GM23338 (cell line): ENCODE data around the gene ITGB3BP.

Experiments used
- CREB1 ChIP-seq: fragments of 250-450 bp; sonication (Bioruptor Pico); IDR thresholded peaks from 2 replicates; pipeline ENCODE4 v1.5.0; 2020; ENCODE audit warnings: low read depth, mild to moderate bottlenecking, moderate library complexity
- EZH2 ChIP-seq: fragments of 200-600 bp; sonication (generic); IDR thresholded peaks from one replicate; pipeline ENCODE4 v1.8.0; 2017; ENCODE audit warnings: antibody characterized with exemption, mild to moderate bottlenecking, low read depth; ENCODE audit not compliant: unreplicated experiment
- JUNB ChIP-seq: IDR thresholded peaks from one replicate; pipeline ENCODE4 v1.6.1; 2016; ENCODE audit warnings: antibody characterized with exemption; ENCODE audit not compliant: unreplicated experiment
- POLR2AphosphoS5 ChIP-seq: IDR thresholded peaks from 2 replicates; pipeline ENCODE4 v1.6.1; 2016; ENCODE audit warnings: antibody characterized with exemption, low read depth
- TF ChIP-seq, protein P1 (sequence below), 2 experiments: fragments of 200-600 bp in 1 of 2; sonication (generic) in 1 of 2; conservative IDR thresholded peaks; 2 replicates each; pipeline versions ENCODE4 v1.5.1 to v1.6.1; 2016 to 2017; ENCODE audit warnings: antibody characterized with exemption in 2 of 2, low read depth in 2 of 2, mild to moderate bottlenecking in 2 of 2, moderate library complexity in 1 of 2
- TF ChIP-seq, protein P2 (sequence below): IDR thresholded peaks from one replicate; pipeline ENCODE4 v1.6.1; 2018; ENCODE audit warnings: antibody characterized with exemption; ENCODE audit not compliant: unreplicated experiment

GRCh38 chr1:63401945-63402344 lies 121.1 kb downstream of the ITGB3BP start:
- TF ChIP-seq, protein P1, sequence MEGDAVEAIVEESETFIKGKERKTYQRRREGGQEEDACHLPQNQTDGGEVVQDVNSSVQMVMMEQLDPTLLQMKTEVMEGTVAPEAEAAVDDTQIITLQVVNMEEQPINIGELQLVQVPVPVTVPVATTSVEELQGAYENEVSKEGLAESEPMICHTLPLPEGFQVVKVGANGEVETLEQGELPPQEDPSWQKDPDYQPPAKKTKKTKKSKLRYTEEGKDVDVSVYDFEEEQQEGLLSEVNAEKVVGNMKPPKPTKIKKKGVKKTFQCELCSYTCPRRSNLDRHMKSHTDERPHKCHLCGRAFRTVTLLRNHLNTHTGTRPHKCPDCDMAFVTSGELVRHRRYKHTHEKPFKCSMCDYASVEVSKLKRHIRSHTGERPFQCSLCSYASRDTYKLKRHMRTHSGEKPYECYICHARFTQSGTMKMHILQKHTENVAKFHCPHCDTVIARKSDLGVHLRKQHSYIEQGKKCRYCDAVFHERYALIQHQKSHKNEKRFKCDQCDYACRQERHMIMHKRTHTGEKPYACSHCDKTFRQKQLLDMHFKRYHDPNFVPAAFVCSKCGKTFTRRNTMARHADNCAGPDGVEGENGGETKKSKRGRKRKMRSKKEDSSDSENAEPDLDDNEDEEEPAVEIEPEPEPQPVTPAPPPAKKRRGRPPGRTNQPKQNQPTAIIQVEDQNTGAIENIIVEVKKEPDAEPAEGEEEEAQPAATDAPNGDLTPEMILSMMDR (conservative IDR thresholded peaks at IDR 0.05; ENCODE audit: low read depth in 2 of 2): no peak
- TF ChIP-seq POLR2AphosphoS5 (no peak), EZH2 (no peak), CREB1 (CRISPR knock-in tag) (no peak), JUNB (no peak)
- TF ChIP-seq, protein P2, sequence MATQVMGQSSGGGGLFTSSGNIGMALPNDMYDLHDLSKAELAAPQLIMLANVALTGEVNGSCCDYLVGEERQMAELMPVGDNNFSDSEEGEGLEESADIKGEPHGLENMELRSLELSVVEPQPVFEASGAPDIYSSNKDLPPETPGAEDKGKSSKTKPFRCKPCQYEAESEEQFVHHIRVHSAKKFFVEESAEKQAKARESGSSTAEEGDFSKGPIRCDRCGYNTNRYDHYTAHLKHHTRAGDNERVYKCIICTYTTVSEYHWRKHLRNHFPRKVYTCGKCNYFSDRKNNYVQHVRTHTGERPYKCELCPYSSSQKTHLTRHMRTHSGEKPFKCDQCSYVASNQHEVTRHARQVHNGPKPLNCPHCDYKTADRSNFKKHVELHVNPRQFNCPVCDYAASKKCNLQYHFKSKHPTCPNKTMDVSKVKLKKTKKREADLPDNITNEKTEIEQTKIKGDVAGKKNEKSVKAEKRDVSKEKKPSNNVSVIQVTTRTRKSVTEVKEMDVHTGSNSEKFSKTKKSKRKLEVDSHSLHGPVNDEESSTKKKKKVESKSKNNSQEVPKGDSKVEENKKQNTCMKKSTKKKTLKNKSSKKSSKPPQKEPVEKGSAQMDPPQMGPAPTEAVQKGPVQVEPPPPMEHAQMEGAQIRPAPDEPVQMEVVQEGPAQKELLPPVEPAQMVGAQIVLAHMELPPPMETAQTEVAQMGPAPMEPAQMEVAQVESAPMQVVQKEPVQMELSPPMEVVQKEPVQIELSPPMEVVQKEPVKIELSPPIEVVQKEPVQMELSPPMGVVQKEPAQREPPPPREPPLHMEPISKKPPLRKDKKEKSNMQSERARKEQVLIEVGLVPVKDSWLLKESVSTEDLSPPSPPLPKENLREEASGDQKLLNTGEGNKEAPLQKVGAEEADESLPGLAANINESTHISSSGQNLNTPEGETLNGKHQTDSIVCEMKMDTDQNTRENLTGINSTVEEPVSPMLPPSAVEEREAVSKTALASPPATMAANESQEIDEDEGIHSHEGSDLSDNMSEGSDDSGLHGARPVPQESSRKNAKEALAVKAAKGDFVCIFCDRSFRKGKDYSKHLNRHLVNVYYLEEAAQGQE: no peak
